Activated T-cell treated with anti-CD3 and anti-CD28 coated beads for 1 hour (primary cell): Measurements from ENCODE around the gene RGS19.

Experiments
- DNase-seq: peaks from one replicate; pipeline ENCODE4 v3.0.0-alpha.2; 2020; ENCODE audit warnings: low read depth

The RGS19 gene

GRCh38 chr20:64035066-64035932, 44.0 kb downstream of the RGS19 start:
- DNase-seq, result no peak

GRCh38 chr20:64033981-64034493, 45.3 kb downstream of the RGS19 start:
- DNase-seq, result no peak

- DNase-seq, result no peak
Measured at GRCh38 chr20:64032706-64033624, 46.4 kb downstream of the RGS19 start.

- DNase-seq, result no peak
Measured at GRCh38 chr20:64031822-64032314, 47.5 kb downstream of the RGS19 start.

- DNase-seq, result no peak
Measured at GRCh38 chr20:64030371-64031134, 48.8 kb downstream of the RGS19 start.

GRCh38 chr20:64029293-64030117, 49.8 kb downstream of the RGS19 start:
- no peak for DNase-seq

GRCh38 chr20:64027981-64028685, 51.2 kb downstream of the RGS19 start:
- no peak for DNase-seq

GRCh38 chr20:64025826-64026412, 53.4 kb downstream of the RGS19 start:
- DNase-seq, result no peak

- no peak for DNase-seq
Measured at GRCh38 chr20:64025101-64025825, 54.1 kb downstream of the RGS19 start.

GRCh38 chr20:64024141-64024990, 55.0 kb downstream of the RGS19 start:
- DNase-seq, result no peak

GRCh38 chr20:64023361-64024140, 55.8 kb downstream of the RGS19 start:
- no peak for DNase-seq
